ENCODE measurements around the gene SAP25. TPM values are rescaled to one million over a fixed set of nuclear protein-coding genes. Genes with fewer than 3 reads are reported as not detected.

The SAP25 gene
- total and polyA plus RNA-seq, 2 of the 8 experiments (the other 6 are each of a cell fraction or from before 2014, with no cell fraction given), result 3.6 to 5.8 TPM

DNA sequence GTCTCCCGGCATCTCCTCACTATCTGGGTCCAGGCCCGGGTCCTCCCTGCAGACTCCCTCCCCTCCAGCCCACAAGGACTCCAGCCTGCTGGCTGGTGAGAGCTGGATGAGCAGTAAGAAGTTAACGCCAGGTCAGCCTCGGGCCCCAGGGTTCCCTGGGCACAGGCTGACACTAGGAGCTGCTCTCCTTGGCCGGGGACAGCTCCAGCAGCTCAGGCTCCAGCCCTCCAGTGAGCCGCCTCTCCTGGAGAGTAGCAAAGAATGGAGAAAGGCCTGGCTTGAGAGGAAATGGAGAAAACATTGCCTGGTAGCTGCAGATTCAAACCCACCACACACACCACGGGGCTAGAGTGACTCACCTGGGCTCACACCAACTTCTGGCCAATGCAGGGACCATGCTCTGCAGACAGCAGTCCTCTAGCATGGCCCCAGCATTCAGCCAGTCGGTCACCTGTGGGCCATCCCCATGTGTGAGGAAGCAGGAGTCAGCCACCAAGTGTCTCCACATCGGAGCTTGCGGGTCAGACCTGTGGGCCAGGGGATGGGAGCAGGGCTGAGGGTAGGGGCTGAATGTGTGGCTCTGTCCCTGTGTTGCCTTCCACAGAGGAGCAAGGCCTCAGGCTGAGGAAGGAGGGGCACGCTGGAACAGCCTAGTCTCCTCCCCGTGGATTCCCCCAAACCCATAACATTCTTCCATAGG lies 6.5 kb downstream of the SAP25 start:
- ChIA-PET CTCF (ENCODE audit: partially characterized antibody) (interaction anchor here (0.7 to 12.7 kb wide), 10 partner anchors 8 to 199 kb away, joined by 3 to 341 read pairs (median 3); partner anchors contain the start of genes AGFG2, FBXO24 and LRCH4), POLR2A (ENCODE audit: partially characterized antibody) (interaction anchor here (0.8 to 2.2 kb wide), 7 partner anchors 9 to 88 kb away, joined by 3 to 7 read pairs (median 4); no protein-coding TSS in a partner anchor)
- Histone ChIP-seq H3K4ac (replicated peaks; ENCODE audit: insufficient read length, low read depth, low read length) (peak overlapping the region; percentile 44), H3K79me1 (ENCODE audit: low read depth, low read length) (peaks cover 2% of the 10 kb centered on the region; the same call in 1 of the 2 replicates), H3K23ac (ENCODE audit: insufficient read length) (no peak overlapping the region), H2BK5ac (ENCODE audit: low read depth, low read length) (peak overlapping the region; percentile 75; the same call in 1 of the 2 replicates), H3K79me2 (ENCODE audit: control insufficient read depth in 1 of 2, insufficient read depth in 2 of 2, low read length in 2 of 2) (no peaks in the 10 kb centered on the region), H2AFZ (ENCODE audit: low read length) (no peak overlapping the region), H4K20me1 (replicated peaks in 1 of 2; ENCODE audit: control insufficient read depth in 1 of 2, insufficient read depth in 2 of 2, low read length in 2 of 2) (peaks cover 0 to 3% of the 10 kb centered on the region in 2 experiments), H4K8ac (ENCODE audit: extremely low read depth, insufficient read depth, low read length) (no peak overlapping the region), H3K9ac (replicated peaks in 1 of 4; ENCODE audit: extremely low read depth in 1 of 4, low read depth in 3 of 4, low read length in 3 of 4) (no peak overlapping the region), H3K36me3 (ENCODE audit: control insufficient read depth in 2 of 4, insufficient read depth in 4 of 4, low read length in 3 of 4) (no peaks in the 10 kb centered on the region), H3K56ac (replicated peaks; ENCODE audit: insufficient read length, low read depth, low read length) (no peak overlapping the region), H3K4me2 (ENCODE audit: insufficient read depth in 1 of 2, low read depth in 2 of 2, low read length in 2 of 2) (peak overlapping the region in 1 of 2 experiments; percentile 20; a peak in 1 of 4 replicates), H3K27ac (ENCODE audit: low read depth, low read length) (no peak overlapping the region), H3K27me3 (replicated peaks in 1 of 4; ENCODE audit: control insufficient read depth in 3 of 4, extremely low read depth in 1 of 4, insufficient read depth in 3 of 4, low read length in 3 of 4) (peaks cover 0 to 4% (median under 1%) of the 10 kb centered on the region in 4 experiments; a peak in 1 of 7 replicates), H2BK120ac (replicated peaks; ENCODE audit: low read depth, low read length) (no peak overlapping the region), H3K9me3 (ENCODE audit: insufficient read depth in 2 of 2, low read depth in 1 of 2, low read length in 1 of 2) (no peaks in the 10 kb centered on the region), H2BK20ac (ENCODE audit: low read length) (no peak overlapping the region), H3K23me2 (ENCODE audit: low read depth, low read length) (peaks cover 8% of the 10 kb centered on the region; the same call in 1 of the 2 replicates), H4K91ac (replicated peaks; ENCODE audit: insufficient read length, low read length) (peak overlapping the region; percentile 66), H2AK5ac (ENCODE audit: low read depth, low read length) (0 out of 2 replicates have a peak overlapping the region, but pooled peaks have one; percentile 82), H3K4me1 (replicated peaks in 1 of 4; ENCODE audit: control insufficient read depth in 3 of 4, insufficient read depth in 4 of 4, low read length in 3 of 4) (peaks cover 0 to 38% (median 25%) of the 10 kb centered on the region in 4 experiments; a peak in 6 of 7 replicates), H3K14ac (ENCODE audit: insufficient read length) (no peak overlapping the region), H2BK15ac (ENCODE audit: low read length) (peak overlapping the region; percentile 46; the same call in 1 of the 2 replicates), H4K5ac (ENCODE audit: insufficient read length, low read depth, low read length) (no peak overlapping the region), H3K18ac (ENCODE audit: extremely low read depth, low read length) (peak overlapping the region; percentile 48; the same call in 1 of the 2 replicates), H3K4me3 (ENCODE audit: extremely low read depth in 1 of 4, insufficient read depth in 2 of 4, low read depth in 3 of 4, low read length in 4 of 4) (no peak overlapping the region), H2BK12ac (ENCODE audit: low read depth, low read length) (peak overlapping the region; percentile 60; the same call in 1 of the 2 replicates)
- FAIRE-seq (no peak), DNase-seq (ENCODE audit: low read depth in 1 of 2, low spot score in 2 of 2) (no peak)
- no peak for TF ChIP-seq ATF3 (IDR thresholded peaks at IDR 0.05; ENCODE audit: insufficient read depth, low read depth, low read length)
- peak; percentile 16; the same call in 1 of the 2 replicates for TF ChIP-seq POLR2AphosphoS5 (IDR thresholded peaks at IDR 0.05; ENCODE audit: low read depth, low read length)
- WGBS, 2 experiments (ENCODE audit: extremely low coverage in 1 of 2, insufficient coverage in 1 of 2, insufficient read length in 1 of 2, insufficient replicate concordance in 2 of 2, low coverage in 1 of 2, low lambda C conversion rate in 2 of 2, missing lambda C conversion rate in 1 of 2), result 86% methylated on average over 12 of the region's 12 CpGs; no CpG with 5 or more reads in 1 of the 2 experiments
